GM12891 (cell line): ENCODE data around the gene PLCH2.

Experiments used
- PAX5 ChIP-seq: IDR thresholded peaks from 2 replicates; pipeline ENCODE4 v1.6.1; 2011; ENCODE audit warnings: low read length, moderate library complexity, mild to moderate bottlenecking; ENCODE audit not compliant: insufficient read depth, severe bottlenecking
- POLR2A ChIP-seq: IDR thresholded peaks from 2 replicates; pipeline ENCODE4 v1.6.1; 2011; ENCODE audit warnings: low read depth, low read length, control low read depth
- POLR2AphosphoS5 ChIP-seq: IDR thresholded peaks from 2 replicates; pipeline ENCODE4 v1.6.1; 2011; ENCODE audit warnings: low read depth, low read length, control low read depth
- POU2F2 ChIP-seq: IDR thresholded peaks from 2 replicates; pipeline ENCODE4 v1.6.1; 2011; ENCODE audit warnings: low read depth, mild to moderate bottlenecking, control low read depth, low read length, moderate library complexity
- TAF1 ChIP-seq: IDR thresholded peaks from 2 replicates; pipeline ENCODE4 v1.6.1; 2011; ENCODE audit warnings: low read depth, low read length, control low read depth

GRCh38 chr1:2495546-2495945 is 19.5 kb downstream of the PLCH2 start:
- TF ChIP-seq POLR2A (no peak), POLR2AphosphoS5 (no peak), TAF1 (no peak), POU2F2 (no peak), PAX5 (no peak)
